Neural progenitor cell (in vitro differentiated cells): Measurements from ENCODE around the gene VN1R4. TPM values are rescaled to one million over a fixed set of nuclear protein-coding genes. Genes with fewer than 3 reads are reported as not detected.
A peak's percentile ranks its signal among the peaks of the same experiment; 100 is the strongest.
"Not testable (repeated sequence)": the region's sequence is repeated elsewhere in the genome, so short reads cannot be mapped to it uniquely, and the experiment has no call there.

ENCODE experiments used
- DNase-seq: peaks from one replicate; pipeline ENCODE4 v3.0.0-alpha.2; 2016; ENCODE audit warnings: low spot score
- H2AFZ ChIP-seq: fragments of 200-600 bp; sonication (generic); replicated peaks from 2 replicates; pipeline ENCODE4 v1.6.1; 2016; ENCODE audit warnings: antibody characterized with exemption
- H3F3A ChIP-seq: fragments of 200-600 bp; sonication (generic); 2 replicates; pipeline ENCODE4 v1.6.1; 2016; ENCODE audit warnings: antibody characterized with exemption, low read depth
- H3K27ac ChIP-seq: fragments of 200-600 bp; sonication (generic); 2 replicates; pipeline ENCODE4 v1.5.1; 2016; ENCODE audit warnings: mild to moderate bottlenecking
- H3K27me3 ChIP-seq: fragments of 200-600 bp; sonication (generic); 2 replicates; pipeline ENCODE4 v1.6.1; 2016; ENCODE audit warnings: mild to moderate bottlenecking, moderate library complexity
- H3K36me3 ChIP-seq: fragments of 200-600 bp; sonication (generic); 2 replicates; pipeline ENCODE4 v1.5.1; 2016
- H3K4me1 ChIP-seq: fragments of 200-600 bp; sonication (generic); 2 replicates; pipeline ENCODE4 v1.6.1; 2016; ENCODE audit warnings: mixed run types
- H3K4me2 ChIP-seq: fragments of 200-600 bp; sonication (generic); 2 replicates; pipeline ENCODE4 v1.6.1; 2016
- H3K4me3 ChIP-seq: fragments of 200-600 bp; sonication (generic); 2 replicates; pipeline ENCODE4 v1.5.1; 2016
- H3K79me2 ChIP-seq: fragments of 200-600 bp; sonication (generic); 2 replicates; pipeline ENCODE4 v1.6.1; 2016; ENCODE audit warnings: low read depth
- H3K9ac ChIP-seq: fragments of 200-600 bp; sonication (generic); 2 replicates; pipeline ENCODE4 v1.6.1; 2016
- H3K9me3 ChIP-seq: fragments of 200-600 bp; sonication (generic); 2 replicates; pipeline ENCODE4 v1.5.1; 2016; ENCODE audit warnings: low read depth
- H4K20me1 ChIP-seq: fragments of 200-600 bp; sonication (generic); 2 replicates; pipeline ENCODE4 v1.6.1; 2016; ENCODE audit warnings: low read depth
- H3K27ac Mint-ChIP-seq: 3 replicates; pipeline ENCODE4 v1.8.0; 2021; ENCODE audit warnings: mixed read lengths
- H3K27me3 Mint-ChIP-seq: 2 replicates; pipeline ENCODE4 v1.8.0; 2022; ENCODE audit warnings: low read depth, mild to moderate bottlenecking, inconsistent platforms, moderate library complexity, mixed read lengths; ENCODE audit not compliant: insufficient read depth
- H3K36me3 Mint-ChIP-seq: 3 replicates; pipeline ENCODE4 v1.8.0; 2021; ENCODE audit warnings: mixed read lengths
- H3K4me1 Mint-ChIP-seq: 3 replicates; pipeline ENCODE4 v1.8.0; 2021; ENCODE audit warnings: mixed read lengths
- H3K4me3 Mint-ChIP-seq: 3 replicates; pipeline ENCODE4 v1.8.0; 2021; ENCODE audit warnings: mild to moderate bottlenecking, moderate library complexity, mixed read lengths
- H3K9me3 Mint-ChIP-seq: 3 replicates; pipeline ENCODE4 v1.8.0; 2020; ENCODE audit warnings: mixed read lengths
- CTCF ChIP-seq: fragments of 200-600 bp; sonication (generic); IDR thresholded peaks from 2 replicates; pipeline ENCODE4 v1.5.1; 2017; ENCODE audit warnings: antibody characterized with exemption, mild to moderate bottlenecking
- EZH2 ChIP-seq: fragments of 200-600 bp; sonication (generic); IDR thresholded peaks from 2 replicates; pipeline ENCODE4 v1.6.1; 2017; ENCODE audit warnings: antibody characterized with exemption, mild to moderate bottlenecking, moderate library complexity
- EZH2phosphoT487 ChIP-seq: fragments of 200-600 bp; sonication (generic); IDR thresholded peaks from 2 replicates; pipeline ENCODE4 v1.6.1; 2017; ENCODE audit warnings: antibody characterized with exemption
- total RNA-seq: library from RNA; depleted of rRNA; stranded (reverse); fragments of >200 nt; gene quantifications from 2 replicates; pipeline ENCODE4 v1.2.3, GENCODE V29; 2015; ENCODE audit warnings: low replicate concordance

Gene VN1R4
- total RNA-seq, 1 donor from 2014 or later = not detected

GRCh38 chr19:53308339-53308811 lies 40.9 kb upstream of the VN1R4 start:
- peaks cover 7% of the 10 kb centered on the region for H3K27me3 Mint-ChIP-seq

GRCh38 chr19:53301341-53301740 lies 33.8 kb upstream of the VN1R4 start:
- not testable (repeated sequence) for H3K79me2 ChIP-seq, H3K27me3 ChIP-seq, H3K4me3 Mint-ChIP-seq, H2AFZ ChIP-seq, H3K4me3 ChIP-seq, H3K27ac Mint-ChIP-seq, H3K9ac ChIP-seq, H3K4me2 ChIP-seq, H4K20me1 ChIP-seq, H3K4me1 ChIP-seq, H3K4me1 Mint-ChIP-seq, H3F3A ChIP-seq, H3K36me3 Mint-ChIP-seq, DNase-seq, H3K27ac ChIP-seq, H3K27me3 Mint-ChIP-seq, H3K9me3 ChIP-seq, H3K36me3 ChIP-seq
- TF ChIP-seq CTCF = peak; percentile 5
- peaks cover 29% of the 10 kb centered on the region for H3K9me3 Mint-ChIP-seq

More at GRCh38 chr19:53308339-53308811, 40.9 kb upstream of the VN1R4 start:
- peaks cover 7% of the 10 kb centered on the region for H3K4me1 ChIP-seq
- no peaks in the 10 kb centered on the region for H3K79me2 ChIP-seq
- H3F3A ChIP-seq = no peaks in the 10 kb centered on the region
- peak overlapping the region; percentile 6 for H3K4me2 ChIP-seq
- H3K36me3 ChIP-seq = no peaks in the 10 kb centered on the region
- no peak overlapping the region for H3K4me3 ChIP-seq
- H2AFZ ChIP-seq = peak overlapping the region; percentile 59
- peak; percentile 67 for DNase-seq
- no peaks in the 10 kb centered on the region for H4K20me1 ChIP-seq
- no peaks in the 10 kb centered on the region for H3K9me3 ChIP-seq
- no peak overlapping the region for H3K27ac Mint-ChIP-seq
- H3K4me1 Mint-ChIP-seq = no peaks in the 10 kb centered on the region
- peaks cover 37% of the 10 kb centered on the region for H3K9me3 Mint-ChIP-seq
- H3K27me3 ChIP-seq = peaks cover 58% of the 10 kb centered on the region
- no peak overlapping the region for H3K27ac ChIP-seq
- H3K9ac ChIP-seq = no peak overlapping the region
- no peaks in the 10 kb centered on the region for H3K36me3 Mint-ChIP-seq
- H3K4me3 Mint-ChIP-seq = no peak overlapping the region
- peak; percentile 71 for TF ChIP-seq CTCF
- no peak for TF ChIP-seq EZH2phosphoT487

GRCh38 chr19:53294786-53295441 lies 27.4 kb upstream of the VN1R4 start:
- Histone ChIP-seq H2AFZ (peak overlapping the region; percentile 55), H3K4me3 (no peak overlapping the region), H3K79me2 (no peaks in the 10 kb centered on the region), H3K9me3 (no peaks in the 10 kb centered on the region), H3K4me1 (no peaks in the 10 kb centered on the region), H3K36me3 (no peaks in the 10 kb centered on the region), H3K27me3 (no peaks in the 10 kb centered on the region), H4K20me1 (no peaks in the 10 kb centered on the region), H3K4me2 (no peak overlapping the region), H3K27ac (peak overlapping the region; percentile 86), H3K9ac (no peak overlapping the region), H3F3A (peaks cover 9% of the 10 kb centered on the region)
- Mint-ChIP-seq H3K4me1 (no peaks in the 10 kb centered on the region), H3K9me3 (peaks cover 40% of the 10 kb centered on the region), H3K27ac (no peak overlapping the region), H3K4me3 (no peak overlapping the region), H3K36me3 (no peaks in the 10 kb centered on the region), H3K27me3 (peaks cover 3% of the 10 kb centered on the region)
- TF ChIP-seq EZH2 = no peak
- peak; percentile 29 for DNase-seq

- Histone ChIP-seq H3K79me2 (no peaks in the 10 kb centered on the region), H2AFZ (no peak overlapping the region), H3K27me3 (no peaks in the 10 kb centered on the region), H3K4me1 (no peaks in the 10 kb centered on the region), H3K36me3 (no peaks in the 10 kb centered on the region), H3K9ac (no peak overlapping the region), H3K27ac (no peak overlapping the region), H3K4me2 (no peak overlapping the region), H3K9me3 (no peaks in the 10 kb centered on the region), H4K20me1 (no peaks in the 10 kb centered on the region), H3K4me3 (no peak overlapping the region), H3F3A (peaks cover 9% of the 10 kb centered on the region)
- no peaks in the 10 kb centered on the region for H3K36me3 Mint-ChIP-seq
- DNase-seq = no peak
- H3K4me3 Mint-ChIP-seq = no peak overlapping the region
- no peak overlapping the region for H3K27ac Mint-ChIP-seq
- peaks cover 4% of the 10 kb centered on the region for H3K27me3 Mint-ChIP-seq
- H3K9me3 Mint-ChIP-seq = peaks cover 54% of the 10 kb centered on the region
- TF ChIP-seq EZH2phosphoT487 = no peak
- no peak for TF ChIP-seq CTCF
- no peak for TF ChIP-seq EZH2
- H3K4me1 Mint-ChIP-seq = no peaks in the 10 kb centered on the region
Measured at GRCh38 chr19:53290758-53291549, 23.4 kb upstream of the VN1R4 start.
